Neutrophil (primary cell): ENCODE data around the gene TRPM1.

Source experiments
- H3K27ac ChIP-seq: fragments of 200-600 bp; sonication (generic); 2 replicates; pipeline ENCODE4 v1.5.1; 2016; ENCODE audit warnings: mild to moderate bottlenecking, moderate library complexity
- H3K27me3 ChIP-seq: fragments of 200-600 bp; sonication (generic); 2 replicates; pipeline ENCODE4 v1.6.0; 2016; ENCODE audit warnings: mild to moderate bottlenecking
- H3K36me3 ChIP-seq: fragments of 200-600 bp; sonication (generic); 2 replicates; pipeline ENCODE4 v1.5.1; 2017
- H3K4me1 ChIP-seq, 2 experiments: fragments of 200-600 bp in 1 of 2; sonication (generic) in 1 of 2; 1 replicate in 1 of 2; 2 replicates in 1 of 2; pipeline versions ENCODE4 v1.5.1 to v1.6.1; 2013 to 2016; ENCODE audit warnings: low read depth in 1 of 2, low read length in 1 of 2, mild to moderate bottlenecking in 1 of 2, moderate library complexity in 1 of 2; ENCODE audit not compliant: control insufficient read depth in 1 of 2, insufficient read depth in 1 of 2
- H3K4me3 ChIP-seq, 2 experiments: fragments of 200-600 bp in 1 of 2; sonication (generic) in 1 of 2; 1 replicate in 1 of 2; 2 replicates in 1 of 2; pipeline ENCODE4 v1.5.1; 2013 to 2016; ENCODE audit warnings: low read depth in 1 of 2, low read length in 1 of 2, mild to moderate bottlenecking in 1 of 2, moderate library complexity in 1 of 2
- H3K9me3 ChIP-seq: fragments of 200-600 bp; sonication (generic); 2 replicates; pipeline ENCODE4 v1.5.1; 2016
- TF ChIP-seq, protein P1 (sequence below): fragments of 200-600 bp; sonication (generic); IDR thresholded peaks from 2 replicates; pipeline ENCODE4 v1.5.1; 2016; ENCODE audit warnings: antibody characterized with exemption

Gene TRPM1

GRCh38 chr15:31147944-31148296, 46.4 kb upstream of the TRPM1 start:
- no peak overlapping the region for H3K27ac ChIP-seq
- H3K36me3 ChIP-seq: no peaks in the 10 kb centered on the region
- no peaks in the 10 kb centered on the region for H3K9me3 ChIP-seq
- H3K4me1 ChIP-seq: no peaks in the 10 kb centered on the region
- H3K4me3 ChIP-seq: no peak overlapping the region
- TF ChIP-seq, protein P1, sequence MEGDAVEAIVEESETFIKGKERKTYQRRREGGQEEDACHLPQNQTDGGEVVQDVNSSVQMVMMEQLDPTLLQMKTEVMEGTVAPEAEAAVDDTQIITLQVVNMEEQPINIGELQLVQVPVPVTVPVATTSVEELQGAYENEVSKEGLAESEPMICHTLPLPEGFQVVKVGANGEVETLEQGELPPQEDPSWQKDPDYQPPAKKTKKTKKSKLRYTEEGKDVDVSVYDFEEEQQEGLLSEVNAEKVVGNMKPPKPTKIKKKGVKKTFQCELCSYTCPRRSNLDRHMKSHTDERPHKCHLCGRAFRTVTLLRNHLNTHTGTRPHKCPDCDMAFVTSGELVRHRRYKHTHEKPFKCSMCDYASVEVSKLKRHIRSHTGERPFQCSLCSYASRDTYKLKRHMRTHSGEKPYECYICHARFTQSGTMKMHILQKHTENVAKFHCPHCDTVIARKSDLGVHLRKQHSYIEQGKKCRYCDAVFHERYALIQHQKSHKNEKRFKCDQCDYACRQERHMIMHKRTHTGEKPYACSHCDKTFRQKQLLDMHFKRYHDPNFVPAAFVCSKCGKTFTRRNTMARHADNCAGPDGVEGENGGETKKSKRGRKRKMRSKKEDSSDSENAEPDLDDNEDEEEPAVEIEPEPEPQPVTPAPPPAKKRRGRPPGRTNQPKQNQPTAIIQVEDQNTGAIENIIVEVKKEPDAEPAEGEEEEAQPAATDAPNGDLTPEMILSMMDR: no peak
- no peaks in the 10 kb centered on the region for H3K27me3 ChIP-seq

- Histone ChIP-seq H3K4me3 (no peak overlapping the region), H3K4me1 (no peaks in the 10 kb centered on the region), H3K9me3 (no peaks in the 10 kb centered on the region), H3K36me3 (no peaks in the 10 kb centered on the region), H3K27me3 (no peaks in the 10 kb centered on the region), H3K27ac (no peak overlapping the region)
- TF ChIP-seq, protein P1: no peak
Measured at GRCh38 chr15:31147456-31147855, 45.9 kb upstream of the TRPM1 start.

GRCh38 chr15:31145271-31145911, 43.9 kb upstream of the TRPM1 start:
- H3K4me3 ChIP-seq: no peak overlapping the region
- no peaks in the 10 kb centered on the region for H3K36me3 ChIP-seq
- no peaks in the 10 kb centered on the region for H3K27me3 ChIP-seq
- H3K27ac ChIP-seq: no peak overlapping the region
- no peaks in the 10 kb centered on the region for H3K4me1 ChIP-seq
- H3K9me3 ChIP-seq: no peaks in the 10 kb centered on the region
- TF ChIP-seq, protein P1: no peak

DNA sequence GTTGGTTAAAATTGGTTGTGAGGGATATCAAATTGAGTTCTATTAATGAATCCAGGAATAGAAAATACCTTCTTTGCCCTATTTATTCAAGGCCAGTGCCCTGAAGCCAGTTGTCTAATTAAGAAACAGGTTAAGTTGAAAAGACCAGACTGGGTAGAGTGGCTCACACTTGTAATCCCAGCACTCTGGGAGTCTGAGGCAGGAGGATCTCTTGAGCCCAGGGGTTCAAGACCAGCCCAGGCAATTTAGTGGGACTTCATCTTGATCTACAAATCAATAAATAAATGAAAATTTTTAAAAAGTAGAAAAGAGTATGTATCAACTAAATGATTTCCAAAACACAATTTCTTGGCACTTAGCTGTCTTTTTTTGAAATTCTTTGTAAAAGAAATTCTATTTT, 40.3 kb upstream of the TRPM1 start:
- TF ChIP-seq, protein P1: no peak
- no peaks in the 10 kb centered on the region for H3K27me3 ChIP-seq
- H3K36me3 ChIP-seq: no peaks in the 10 kb centered on the region
- H3K4me1 ChIP-seq: no peaks in the 10 kb centered on the region
- H3K27ac ChIP-seq: no peak overlapping the region
- H3K4me3 ChIP-seq: no peak overlapping the region
- no peaks in the 10 kb centered on the region for H3K9me3 ChIP-seq

DNA sequence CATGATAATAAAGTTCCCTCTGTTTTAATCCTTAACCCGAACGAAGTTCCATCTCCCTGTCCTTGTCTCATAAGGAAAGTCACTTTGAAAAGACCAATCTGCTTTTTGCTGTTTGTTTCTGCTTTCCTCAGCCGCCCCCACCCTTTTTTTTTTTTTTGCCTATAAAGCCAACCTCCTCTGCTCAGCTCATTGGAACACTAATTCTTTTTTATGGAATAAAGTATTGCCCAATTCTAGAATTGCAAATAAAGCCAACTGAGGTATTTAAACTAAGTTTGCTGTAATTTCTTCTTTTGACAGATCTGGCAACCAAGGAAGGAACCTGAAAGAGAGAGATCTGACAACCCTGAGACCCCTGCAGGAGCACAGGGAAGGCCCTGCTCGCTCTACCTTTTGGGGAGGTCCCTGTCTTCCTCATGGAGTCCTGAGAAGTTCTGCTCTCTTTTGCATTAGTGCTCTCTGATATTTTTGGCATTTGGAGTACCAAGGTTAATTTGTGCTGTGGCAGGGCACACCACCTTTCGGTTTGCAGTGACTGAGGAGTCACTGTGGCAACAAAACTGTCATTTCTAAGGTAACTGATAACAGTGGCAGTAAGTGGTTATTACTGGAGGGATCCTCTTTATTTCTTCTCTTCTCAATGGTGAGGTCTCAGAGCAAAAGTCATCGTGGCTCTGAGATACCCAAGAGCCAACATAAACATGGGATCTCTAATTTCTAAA, 35.2 kb upstream of the TRPM1 start:
- Histone ChIP-seq H3K27me3 (no peaks in the 10 kb centered on the region), H3K4me3 (no peak overlapping the region), H3K36me3 (no peaks in the 10 kb centered on the region), H3K4me1 (no peaks in the 10 kb centered on the region), H3K9me3 (no peaks in the 10 kb centered on the region), H3K27ac (no peak overlapping the region)
- TF ChIP-seq, protein P1: no peak
